Stimulated activated CD4-positive, alpha-beta T cell treated with anti-CD3 and anti-CD28 coated beads, Interleukin-1b, Interleukin-23, amount 100 ng/mL, for 24 hours (primary cell): ENCODE measurements around the gene ADK.
"Not testable (repeated sequence)": the region's sequence is repeated elsewhere in the genome, so short reads cannot be mapped to it uniquely, and the experiment has no call there.

Source experiments
- DNase-seq, 4 experiments: peaks; one replicate each; pipeline ENCODE4 v3.0.0-alpha.2; 2020; ENCODE audit warnings: low read depth in 4 of 4, low spot score in 1 of 4

Gene ADK

GRCh38 chr10:74417397-74417796, 266.4 kb downstream of the ADK start:
- DNase-seq = no peak

DNA sequence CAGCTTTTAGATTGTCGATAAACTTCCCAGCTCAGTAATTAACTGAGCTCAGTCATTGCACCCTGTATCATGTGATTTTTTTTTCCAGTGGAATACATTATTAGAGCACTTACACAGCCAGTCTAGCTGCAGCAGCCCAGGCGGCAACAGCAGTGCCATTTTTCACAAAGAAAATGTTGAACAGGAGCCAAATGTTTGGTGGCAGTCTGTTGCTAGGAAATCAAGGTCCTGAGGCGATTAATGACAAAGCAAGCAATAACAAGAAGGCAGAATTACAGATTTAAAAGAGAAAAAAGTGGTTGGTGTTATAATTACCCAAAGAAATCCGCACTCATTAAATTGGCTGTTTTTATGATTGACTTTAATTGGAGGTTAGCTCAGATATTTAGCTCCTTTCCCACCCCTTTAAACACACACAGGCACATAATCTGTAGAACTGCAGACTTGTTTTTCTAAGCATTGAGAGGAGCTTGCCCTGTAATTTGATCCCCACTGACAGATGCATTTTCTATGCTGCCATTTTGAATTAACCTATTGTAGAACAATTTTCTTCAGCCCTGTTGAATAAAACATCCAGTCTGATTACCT, 267.4 kb downstream of the ADK start:
- DNase-seq = no peak

- DNase-seq = no peak
These were observed 268.5 kb downstream of the ADK start for GRCh38 chr10:74419491-74419951.

- peak in 2 of 4 experiments; percentile 2 to 7 for DNase-seq
These were observed 268.9 kb downstream of the ADK start for GRCh38 chr10:74419958-74420375.

DNA sequence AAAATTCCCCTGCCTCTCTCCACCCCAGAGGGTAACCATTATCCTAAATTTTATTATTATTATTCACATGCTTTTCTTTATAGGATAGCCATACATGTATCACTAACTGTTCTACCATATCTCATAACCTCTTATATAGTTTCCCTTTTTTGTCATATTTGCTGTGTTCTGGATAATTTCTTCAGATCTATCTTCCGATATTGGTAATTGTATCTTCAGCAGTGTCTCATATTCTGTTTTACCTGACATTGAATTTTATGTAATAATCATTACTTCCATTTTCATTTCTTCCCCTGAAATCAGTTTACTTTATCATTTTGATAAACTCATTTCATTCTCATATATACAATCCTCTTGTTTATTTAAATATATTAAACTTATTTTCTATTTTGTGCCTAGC, 273.5 kb downstream of the ADK start:
- DNase-seq = no peak

- no peak for DNase-seq
These were observed 274.5 kb downstream of the ADK start for GRCh38 chr10:74425456-74426001.

GRCh38 chr10:74431816-74432215, 280.8 kb downstream of the ADK start:
- no peak for DNase-seq

DNA sequence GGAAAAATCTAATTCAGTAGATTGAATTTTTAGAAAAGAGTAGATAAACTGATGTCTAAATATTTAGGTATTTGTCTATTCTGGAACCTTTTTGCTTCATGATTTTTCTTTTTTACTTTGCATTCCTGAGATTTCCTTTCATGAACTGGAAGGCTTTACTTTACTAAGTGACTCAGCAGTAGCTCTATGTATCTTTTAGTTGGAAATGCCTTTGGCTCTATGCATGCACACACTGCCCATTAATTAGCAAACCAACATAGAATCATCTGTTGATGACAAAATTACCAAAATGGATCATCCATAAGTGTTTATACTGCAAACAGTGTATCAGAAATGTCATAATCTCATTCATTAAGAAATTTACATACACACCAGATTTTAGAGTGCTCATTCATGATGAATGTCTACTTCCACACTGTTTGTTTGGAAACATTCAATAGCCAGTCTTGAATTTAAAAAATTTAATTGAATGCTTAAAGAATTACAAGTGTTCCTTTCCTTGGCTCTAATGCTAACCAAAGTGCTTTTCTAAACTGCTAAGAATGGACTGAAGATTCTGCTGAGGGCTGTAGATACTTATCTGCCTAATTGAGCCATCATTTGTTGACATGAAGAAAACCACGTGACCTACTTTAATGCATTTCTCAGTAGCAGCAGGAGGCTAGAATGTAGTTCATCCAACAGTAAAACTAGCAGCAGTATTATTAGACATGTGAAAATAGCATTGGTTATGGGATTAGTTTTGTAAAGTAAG, 282.0 kb downstream of the ADK start:
- DNase-seq = no peak

DNA sequence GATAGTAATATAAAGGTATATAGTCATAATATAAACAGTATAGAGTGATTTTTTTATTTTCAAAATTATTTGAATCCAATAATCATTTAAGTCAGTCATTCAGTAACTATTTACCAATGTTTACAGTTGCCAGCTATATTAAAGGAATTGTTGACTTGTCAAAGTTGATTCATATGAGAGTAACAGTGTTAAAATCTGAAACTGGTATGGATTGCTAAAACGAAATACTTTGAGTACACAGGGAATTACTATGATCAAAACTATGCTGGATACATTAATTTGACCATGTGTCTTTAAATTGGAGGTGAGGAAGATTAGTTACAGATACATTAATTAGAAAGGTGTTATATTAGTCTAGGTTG, 282.6 kb downstream of the ADK start:
- DNase-seq = no peak

DNA sequence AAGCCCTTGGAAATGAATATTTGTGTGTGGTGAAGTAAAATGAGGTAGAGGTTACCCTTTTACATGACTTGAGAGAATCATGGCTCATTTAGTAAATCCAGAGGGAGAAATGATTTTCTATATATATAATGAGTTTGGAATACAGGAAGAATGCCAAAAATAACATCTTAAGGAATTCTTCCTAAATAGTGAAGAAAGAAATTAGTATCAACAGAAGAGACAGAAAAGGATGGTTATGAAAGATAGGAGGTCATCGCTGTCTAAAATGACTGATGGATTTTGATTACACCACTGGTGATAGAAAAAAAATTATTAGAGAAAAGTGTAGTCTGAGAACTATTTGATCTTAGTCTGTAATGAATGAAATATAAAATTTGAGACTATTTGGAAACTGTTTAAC, 283.0 kb downstream of the ADK start:
- no peak for DNase-seq

DNA sequence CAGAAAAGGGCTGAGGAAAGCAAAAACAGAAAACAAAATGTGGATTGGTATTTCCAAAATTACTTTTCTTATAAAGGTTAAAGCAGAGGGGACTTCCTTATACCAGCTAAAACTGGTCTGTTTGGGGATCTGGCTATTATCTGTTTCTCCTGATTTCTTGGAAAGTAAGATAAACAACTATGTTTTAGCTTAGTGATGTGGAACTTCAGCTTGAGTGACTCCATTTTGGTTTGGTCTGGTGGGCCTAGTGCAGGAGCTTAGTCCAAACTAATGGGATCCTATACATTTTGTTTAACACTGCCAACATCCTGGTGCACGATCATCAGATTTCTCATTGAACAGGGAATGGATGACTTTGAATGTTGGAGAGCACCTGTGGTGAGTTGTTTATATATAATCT, 283.5 kb downstream of the ADK start:
- DNase-seq = no peak

- DNase-seq = no peak
These were observed 285.6 kb downstream of the ADK start for GRCh38 chr10:74436523-74437170.

GRCh38 chr10:74437822-74438221, 286.8 kb downstream of the ADK start:
- DNase-seq = no peak

- DNase-seq = no peak
These were observed 288.2 kb downstream of the ADK start for GRCh38 chr10:74439213-74439612.

DNA sequence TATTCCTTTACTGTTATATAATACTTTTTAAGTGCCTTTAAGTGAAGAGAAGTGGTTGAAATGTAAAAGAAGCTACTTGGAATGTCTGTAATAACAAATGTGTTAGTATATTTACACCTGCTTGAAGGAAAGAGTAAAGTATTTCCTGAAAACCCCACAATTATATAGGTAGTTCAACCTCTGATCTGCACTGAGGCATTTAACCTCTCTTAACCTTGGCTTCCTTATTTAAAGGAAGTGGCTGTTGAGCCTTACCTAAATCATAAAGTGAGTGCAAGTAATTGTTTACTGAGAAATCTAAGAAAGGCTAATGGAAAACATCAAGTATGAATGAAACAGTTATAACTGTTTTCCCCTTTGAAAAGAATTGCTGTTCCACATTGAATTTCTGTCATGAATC, 294.5 kb downstream of the ADK start:
- DNase-seq = no peak

DNA sequence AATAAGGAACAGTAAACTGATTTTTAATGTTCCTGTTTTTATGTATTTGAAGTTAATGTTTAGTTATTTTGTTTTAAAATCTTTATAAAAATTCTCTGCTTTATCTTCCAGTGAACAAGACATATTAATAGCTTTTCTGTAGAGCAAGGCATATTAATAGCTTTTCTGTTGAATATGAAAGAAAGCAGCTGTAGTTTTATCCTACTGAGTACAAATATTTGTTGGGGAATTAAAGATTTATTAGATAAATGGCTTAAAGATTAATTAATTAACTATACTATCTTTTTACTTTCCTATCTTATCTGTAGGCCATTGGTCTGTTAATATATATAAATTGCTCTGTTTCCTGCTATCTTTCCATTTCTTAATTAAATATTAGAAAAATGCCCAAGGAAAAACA, 299.6 kb downstream of the ADK start:
- no peak for DNase-seq

GRCh38 chr10:74451127-74451829, 300.3 kb downstream of the ADK start:
- no peak for DNase-seq

- no peak for DNase-seq
These were observed 302.1 kb downstream of the ADK start for GRCh38 chr10:74453169-74453568.

- not testable (repeated sequence) for DNase-seq
These were observed 306.5 kb downstream of the ADK start for GRCh38 chr10:74457478-74457877.

DNA sequence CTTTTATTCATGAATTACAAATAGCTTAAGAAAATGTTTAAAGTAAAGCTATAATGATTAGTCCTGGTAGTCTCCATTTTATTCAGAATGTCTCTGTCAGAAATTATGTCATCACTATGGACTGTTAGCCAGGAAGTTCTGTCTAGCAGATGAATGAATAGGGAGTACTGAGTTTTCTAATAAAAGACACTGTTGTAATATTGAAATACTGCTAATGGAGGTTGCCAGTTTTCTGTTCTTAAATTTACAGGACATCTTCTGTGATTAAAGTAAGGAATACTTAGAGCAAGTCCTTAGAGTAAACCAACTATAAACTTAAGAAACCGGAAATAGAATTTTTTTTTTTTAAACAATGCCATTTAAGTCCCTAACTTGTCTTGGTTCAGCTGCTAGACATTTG, 309.8 kb downstream of the ADK start:
- DNase-seq = no peak

- no peak for DNase-seq
These were observed 323.1 kb downstream of the ADK start for GRCh38 chr10:74474022-74474713.
